Measurements from ENCODE around the gene PCLAF.

DNA sequence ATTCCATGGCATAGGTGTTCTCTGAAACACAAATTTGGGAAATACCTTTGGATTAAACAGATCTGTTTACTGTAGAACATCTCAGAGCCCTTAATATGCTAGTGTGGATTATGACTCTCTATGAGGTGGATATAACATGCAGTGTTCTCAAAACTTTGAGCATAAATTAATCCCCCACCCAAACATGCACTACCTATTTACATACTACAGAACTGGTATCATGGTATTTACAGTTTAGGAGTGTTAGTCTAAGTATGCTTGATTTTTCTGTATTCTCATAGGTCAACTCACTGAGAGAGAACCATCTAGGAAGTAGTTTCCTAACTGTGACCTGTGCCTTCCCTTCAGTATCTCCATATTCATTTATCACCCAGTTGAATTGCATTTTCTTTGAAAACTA is 48.2 kb upstream of the PCLAF start:
- TF ChIP-seq, protein P1, sequence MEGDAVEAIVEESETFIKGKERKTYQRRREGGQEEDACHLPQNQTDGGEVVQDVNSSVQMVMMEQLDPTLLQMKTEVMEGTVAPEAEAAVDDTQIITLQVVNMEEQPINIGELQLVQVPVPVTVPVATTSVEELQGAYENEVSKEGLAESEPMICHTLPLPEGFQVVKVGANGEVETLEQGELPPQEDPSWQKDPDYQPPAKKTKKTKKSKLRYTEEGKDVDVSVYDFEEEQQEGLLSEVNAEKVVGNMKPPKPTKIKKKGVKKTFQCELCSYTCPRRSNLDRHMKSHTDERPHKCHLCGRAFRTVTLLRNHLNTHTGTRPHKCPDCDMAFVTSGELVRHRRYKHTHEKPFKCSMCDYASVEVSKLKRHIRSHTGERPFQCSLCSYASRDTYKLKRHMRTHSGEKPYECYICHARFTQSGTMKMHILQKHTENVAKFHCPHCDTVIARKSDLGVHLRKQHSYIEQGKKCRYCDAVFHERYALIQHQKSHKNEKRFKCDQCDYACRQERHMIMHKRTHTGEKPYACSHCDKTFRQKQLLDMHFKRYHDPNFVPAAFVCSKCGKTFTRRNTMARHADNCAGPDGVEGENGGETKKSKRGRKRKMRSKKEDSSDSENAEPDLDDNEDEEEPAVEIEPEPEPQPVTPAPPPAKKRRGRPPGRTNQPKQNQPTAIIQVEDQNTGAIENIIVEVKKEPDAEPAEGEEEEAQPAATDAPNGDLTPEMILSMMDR (IDR thresholded peaks at IDR 0.05): no peak
- TF ChIP-seq EZH2 (IDR thresholded peaks at IDR 0.05; ENCODE audit: borderline replicate concordance, insufficient read depth, low read depth, low read length, poor library complexity, severe bottlenecking): no peak

All from B cell (primary cell).